Right lobe of liver (tissue), 4 donors: ENCODE measurements around the gene SHC3.

Source experiments
- POLR2A ChIP-seq: fragments of 450-650 bp; IDR thresholded peaks from one replicate; pipeline ENCODE4 v1.6.1; 2017; ENCODE audit warnings: antibody characterized with exemption, mild to moderate bottlenecking
- TF ChIP-seq, protein P1 (sequence below), 4 donors: fragments of 200-600 bp in 3 of 4; fragments of 450-650 bp in 1 of 4; IDR thresholded peaks; one replicate each; pipeline versions ENCODE4 v1.5.1 to v1.8.0; 2016 to 2022; ENCODE audit warnings: antibody characterized with exemption in 4 of 4, mild to moderate bottlenecking in 2 of 4
- donor health status: DM: no; HTN: no; CAD: no.
- donor health status: DM: no; HTN: no; CAD: no.
- donor health status: DM: no; HTN: yes; CAD: no.

DNA sequence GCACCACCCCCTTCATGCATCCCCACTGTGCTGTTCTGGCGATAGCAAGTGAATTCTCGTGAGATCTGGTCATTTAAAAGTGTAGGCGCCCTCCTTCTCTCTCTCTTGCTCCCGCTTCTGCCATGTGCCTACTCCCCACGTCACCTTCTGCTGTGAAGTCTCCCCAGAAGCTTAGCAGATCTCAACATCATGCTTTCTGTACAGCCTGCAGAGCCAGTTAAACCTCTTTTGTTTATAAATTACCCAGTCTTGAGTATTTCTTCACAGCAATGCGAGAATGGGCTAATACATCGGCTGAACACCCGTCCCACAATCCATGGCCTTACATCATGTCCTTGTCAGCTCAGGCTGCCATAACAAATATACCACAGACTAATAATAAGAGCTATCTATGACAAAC, 17.4 kb downstream of the SHC3 start:
- TF ChIP-seq, protein P1, sequence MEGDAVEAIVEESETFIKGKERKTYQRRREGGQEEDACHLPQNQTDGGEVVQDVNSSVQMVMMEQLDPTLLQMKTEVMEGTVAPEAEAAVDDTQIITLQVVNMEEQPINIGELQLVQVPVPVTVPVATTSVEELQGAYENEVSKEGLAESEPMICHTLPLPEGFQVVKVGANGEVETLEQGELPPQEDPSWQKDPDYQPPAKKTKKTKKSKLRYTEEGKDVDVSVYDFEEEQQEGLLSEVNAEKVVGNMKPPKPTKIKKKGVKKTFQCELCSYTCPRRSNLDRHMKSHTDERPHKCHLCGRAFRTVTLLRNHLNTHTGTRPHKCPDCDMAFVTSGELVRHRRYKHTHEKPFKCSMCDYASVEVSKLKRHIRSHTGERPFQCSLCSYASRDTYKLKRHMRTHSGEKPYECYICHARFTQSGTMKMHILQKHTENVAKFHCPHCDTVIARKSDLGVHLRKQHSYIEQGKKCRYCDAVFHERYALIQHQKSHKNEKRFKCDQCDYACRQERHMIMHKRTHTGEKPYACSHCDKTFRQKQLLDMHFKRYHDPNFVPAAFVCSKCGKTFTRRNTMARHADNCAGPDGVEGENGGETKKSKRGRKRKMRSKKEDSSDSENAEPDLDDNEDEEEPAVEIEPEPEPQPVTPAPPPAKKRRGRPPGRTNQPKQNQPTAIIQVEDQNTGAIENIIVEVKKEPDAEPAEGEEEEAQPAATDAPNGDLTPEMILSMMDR (IDR thresholded peaks at IDR 0.05): no peak
- TF ChIP-seq POLR2A: no peak
